OCI-LY7 (cell line): Measurements from ENCODE around the gene SWSAP1. TPM values are rescaled to one million over a fixed set of nuclear protein-coding genes. Genes with fewer than 3 reads are reported as not detected.
"Not testable (repeated sequence)": the region's sequence is repeated elsewhere in the genome, so short reads cannot be mapped to it uniquely, and the experiment has no call there.

ENCODE experiments used
- BruUV-seq: library from RNA; stranded (reverse); fragments of 400-500 nt; replicated peaks from 2 replicates; lab custom pipeline; 2021; lab: Mats Ljungman, UMichigan
- CTCF ChIA-PET: fragments of 300-600 bp; sonication (Branson Sonifier 250); formaldehyde crosslinking; loops from one replicate; lab custom pipeline; 2022; ENCODE audit warnings: antibody characterized with exemption; ENCODE audit not compliant: unreplicated experiment; lab: Charles Lee
- POLR2A ChIA-PET: fragments of 300-600 bp; sonication (Branson Sonifier 250); formaldehyde crosslinking; loops from one replicate; lab custom pipeline; 2022; ENCODE audit warnings: antibody characterized with exemption; lab: Charles Lee
- DNase-seq: peaks from one replicate; pipeline ENCODE4 v3.0.0-alpha.2; 2015; ENCODE audit warnings: low spot score
- H2AFZ ChIP-seq: fragments of 200-600 bp; sonication (generic), shearing (Covaris generic); 2 replicates; pipeline ENCODE4 v1.6.1; 2014; ENCODE audit warnings: mild to moderate bottlenecking, antibody characterized with exemption, low read length, moderate library complexity
- H3K27ac ChIP-seq: fragments of 200-600 bp; sonication (generic); 2 replicates; pipeline ENCODE4 v1.5.1; 2014; ENCODE audit warnings: mixed run types, low read depth, mild to moderate bottlenecking, moderate library complexity, low read length, inconsistent platforms; ENCODE audit not compliant: poor library complexity, severe bottlenecking
- H3K36me3 ChIP-seq: fragments of 200-600 bp; sonication (generic); 2 replicates; pipeline ENCODE4 v1.6.1; 2014; ENCODE audit warnings: mild to moderate bottlenecking, antibody characterized with exemption, low read length, moderate library complexity, mixed read lengths; ENCODE audit not compliant: insufficient read depth
- H3K4me1 ChIP-seq: fragments of 200-600 bp; sonication (generic); 2 replicates; pipeline ENCODE4 v1.5.1; 2014; ENCODE audit warnings: mild to moderate bottlenecking, low read length; ENCODE audit not compliant: insufficient read depth, poor library complexity, severe bottlenecking
- H3K4me2 ChIP-seq: fragments of 200-600 bp; sonication (generic); 2 replicates; pipeline ENCODE4 v1.6.1; 2014; ENCODE audit warnings: mild to moderate bottlenecking, low read length
- H3K4me3 ChIP-seq: fragments of 200-600 bp; sonication (generic); 2 replicates; pipeline ENCODE4 v1.5.1; 2014; ENCODE audit warnings: mild to moderate bottlenecking, low read depth, low read length; ENCODE audit not compliant: poor library complexity, severe bottlenecking
- H3K79me2 ChIP-seq: fragments of 200-600 bp; sonication (generic); 2 replicates; pipeline ENCODE4 v1.6.1; 2016; ENCODE audit warnings: low read depth, mild to moderate bottlenecking, low read length, moderate library complexity, mixed read lengths; ENCODE audit not compliant: insufficient read depth
- H3K9me2 ChIP-seq: fragments of 200-600 bp; sonication (generic); 2 replicates; pipeline ENCODE4 v1.6.1; 2016; ENCODE audit warnings: mild to moderate bottlenecking, low read length, mixed read lengths; ENCODE audit not compliant: insufficient read depth
- H3K9me3 ChIP-seq: fragments of 200-600 bp; sonication (generic); 2 replicates; pipeline ENCODE4 v1.6.1; 2014; ENCODE audit warnings: mild to moderate bottlenecking, mixed run types, low read length, mixed read lengths
- H4K20me1 ChIP-seq: fragments of 200-600 bp; sonication (generic); 2 replicates; pipeline ENCODE4 v1.6.1; 2014; ENCODE audit warnings: mild to moderate bottlenecking, antibody characterized with exemption, low read length, moderate library complexity, mixed read lengths; ENCODE audit not compliant: insufficient read depth
- CTCF ChIP-seq: fragments of 200-600 bp; sonication (generic); conservative IDR thresholded peaks from 2 replicates; pipeline ENCODE4 v1.5.1; 2014; ENCODE audit warnings: mild to moderate bottlenecking, antibody characterized with exemption, low read length, moderate library complexity, mixed read lengths
- EZH2phosphoT487 ChIP-seq: fragments of 200-600 bp; sonication (generic); IDR thresholded peaks from 2 replicates; pipeline ENCODE4 v1.6.1; 2018; ENCODE audit warnings: low read depth, borderline replicate concordance, mild to moderate bottlenecking, mixed run types, antibody characterized with exemption, low read length, moderate library complexity, mixed read lengths
- intact Hi-C: fragments of 100-400 bp; cut with micrococcal nuclease; formaldehyde crosslinking; loops from one replicate; pipeline ENCODE4 v1.10.0; 2022; ENCODE audit not compliant: unreplicated experiment
- total RNA-seq, 2 experiments: library from RNA; depleted of rRNA in 1 of 2; stranded (reverse); fragments of >200 nt in 1 of 2; shearing (Covaris generic) in 1 of 2; gene quantifications; 2 replicates each; pipeline ENCODE4 v1.2.3, GENCODE V29; 2014 to 2022

The SWSAP1 gene
- total RNA-seq, 2 experiments from 2014 or later: 5.6 to 6.8 TPM

- Histone ChIP-seq H3K9me2 (no peaks in the 10 kb centered on the region), H4K20me1 (no peaks in the 10 kb centered on the region), H2AFZ (peak within 1 kb of the TSS; percentile 75), H3K9me3 (no peaks in the 10 kb centered on the region), H3K4me2 (peak within 1 kb of the TSS; percentile 87), H3K4me3 (peak within 1 kb of the TSS; percentile 74), H3K27ac (no peak within 1 kb of the TSS), H3K4me1 (peaks cover 25% of the 10 kb centered on the region), H3K79me2 (no peaks in the 10 kb centered on the region), H3K36me3 (peaks cover 7% of the 10 kb centered on the region)
- TF ChIP-seq CTCF: no peak
- TF ChIP-seq EZH2phosphoT487: no peak
- CTCF ChIA-PET: interaction anchor here (0.5 to 0.8 kb wide), 2 partner anchors 16 to 35 kb away, joined by 3 read pairs; partner anchors contain the start of gene SWSAP1
- POLR2A ChIA-PET: interaction anchor here (0.7 to 1.1 kb wide), 3 partner anchors 12 to 37 kb away, joined by 3 to 4 read pairs (median 3); no protein-coding TSS in a partner anchor
- intact Hi-C loops: no loop called here
- DNase-seq: peak; percentile 90
- no TSS peak for BruUV-seq
These were observed 35.0 kb upstream of the SWSAP1 start, which contains the start of gene RAB3D for GRCh38 chr19:11339254-11340098. RAB3D (minus strand) TSS chr19:11339657; CDS start chr19:11337399, 2,258 bp downstream.

GRCh38 chr19:11340099-11340467 lies 34.4 kb upstream of the SWSAP1 start:
- intact Hi-C loops, BruUV-seq, H3K27ac ChIP-seq, H3K9me2 ChIP-seq, H4K20me1 ChIP-seq, H3K36me3 ChIP-seq, H3K79me2 ChIP-seq, H3K9me3 ChIP-seq, DNase-seq: not testable (repeated sequence)
- Histone ChIP-seq H3K4me2 (peak overlapping the region; percentile 87), H2AFZ (peak overlapping the region; percentile 75; the same call in 1 of the 2 replicates), H3K4me3 (peak overlapping the region; percentile 74), H3K4me1 (peaks cover 31% of the 10 kb centered on the region)
- ChIA-PET CTCF (interaction anchor here (0.5 to 0.8 kb wide), 2 partner anchors 16 to 35 kb away, joined by 3 read pairs; partner anchors contain the start of gene SWSAP1), POLR2A (interaction anchor here (0.7 to 1.1 kb wide), 2 partner anchors 12 to 37 kb away, joined by 3 to 4 read pairs; no protein-coding TSS in a partner anchor)

- no peaks in the 10 kb centered on the region for H3K79me2 ChIP-seq
- H3K4me1 ChIP-seq: peaks cover 41% of the 10 kb centered on the region
- H4K20me1 ChIP-seq: no peaks in the 10 kb centered on the region
- no peaks in the 10 kb centered on the region for H3K9me2 ChIP-seq
- intact Hi-C loops: no loop called here
- H3K9me3 ChIP-seq: no peaks in the 10 kb centered on the region
- CTCF ChIA-PET: no interaction called here
- peaks cover 7% of the 10 kb centered on the region for H3K36me3 ChIP-seq
- DNase-seq: no peak
- TF ChIP-seq EZH2phosphoT487: no peak
- no peak for TF ChIP-seq CTCF
- H3K4me3 ChIP-seq: no peak overlapping the region
- POLR2A ChIA-PET: no interaction called here
- H3K27ac ChIP-seq: no peak overlapping the region
- BruUV-seq: no TSS peak
- H2AFZ ChIP-seq: no peak overlapping the region
- H3K4me2 ChIP-seq: no peak overlapping the region
These were observed 32.0 kb upstream of the SWSAP1 start for GRCh38 chr19:11342429-11342828.
